Loucy (cell line): ENCODE results near the gene PODXL2.

Experiments used
- CTCF ChIP-seq: fragments of 200-600 bp; sonication (generic); conservative IDR thresholded peaks from 2 replicates; pipeline ENCODE4 v1.5.1; 2014; ENCODE audit warnings: mild to moderate bottlenecking, antibody characterized with exemption, low read length
- EZH2phosphoT487 ChIP-seq: fragments of 200-600 bp; IDR thresholded peaks from 2 replicates; pipeline ENCODE4 v1.6.1; 2018; ENCODE audit warnings: antibody characterized with exemption, mild to moderate bottlenecking, moderate library complexity, borderline replicate concordance

- TF ChIP-seq CTCF (no peak), EZH2phosphoT487 (no peak)
These were observed 48.5 kb upstream of the PODXL2 start for GRCh38 chr3:127580327-127581060.
